ENCODE results near the gene PHF24. TPM values are rescaled to one million over a fixed set of nuclear protein-coding genes. Genes with fewer than 3 reads are reported as not detected.

PHF24 gene
- polyA plus RNA-seq, 1 of the 3 experiments (the other 2 are of a cell fraction), result not detected

DNA sequence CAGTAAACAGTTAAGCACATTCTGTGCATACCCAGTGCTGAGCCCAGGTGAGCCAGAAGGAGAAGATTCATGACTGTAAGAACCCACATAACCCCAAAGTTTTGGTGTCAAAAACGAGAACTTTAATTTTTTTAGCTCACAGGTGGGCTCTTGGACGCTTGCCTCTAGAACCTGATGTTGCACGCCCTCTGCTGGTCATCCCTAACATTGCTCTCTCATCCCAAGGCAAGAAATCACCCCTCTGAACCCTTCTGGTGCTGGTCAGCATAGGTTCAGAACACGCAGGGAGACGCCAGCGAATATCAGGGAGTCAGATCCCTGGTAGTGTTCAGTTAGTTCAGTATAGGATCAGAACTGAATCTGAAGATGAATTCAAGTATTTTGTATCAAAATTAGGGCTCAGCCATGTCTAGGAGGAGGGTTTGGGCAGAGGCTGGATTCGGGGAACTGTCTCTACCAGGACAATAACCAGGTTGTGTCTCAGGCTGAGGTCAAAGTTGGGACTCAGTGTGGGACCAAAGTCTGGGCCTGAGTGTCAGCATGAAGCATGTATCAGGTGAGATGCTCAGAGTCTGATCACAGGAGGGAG lies 27.3 kb downstream of the PHF24 start (continued):
- TF ChIP-seq GABPA (IDR thresholded peaks at IDR 0.05; ENCODE audit: low read depth) (no peak), RFX5 (IDR thresholded peaks at IDR 0.05; ENCODE audit: low read length) (no peak), NRF1 (IDR thresholded peaks at IDR 0.05; ENCODE audit: low read depth, low read length) (no peak), MEF2A (IDR thresholded peaks at IDR 0.05; ENCODE audit: borderline replicate concordance, low read depth) (no peak), JUND (IDR thresholded peaks at IDR 0.05) (no peak), RAD21 (IDR thresholded peaks at IDR 0.05; ENCODE audit: low read length) (peak; percentile 75)

DNA sequence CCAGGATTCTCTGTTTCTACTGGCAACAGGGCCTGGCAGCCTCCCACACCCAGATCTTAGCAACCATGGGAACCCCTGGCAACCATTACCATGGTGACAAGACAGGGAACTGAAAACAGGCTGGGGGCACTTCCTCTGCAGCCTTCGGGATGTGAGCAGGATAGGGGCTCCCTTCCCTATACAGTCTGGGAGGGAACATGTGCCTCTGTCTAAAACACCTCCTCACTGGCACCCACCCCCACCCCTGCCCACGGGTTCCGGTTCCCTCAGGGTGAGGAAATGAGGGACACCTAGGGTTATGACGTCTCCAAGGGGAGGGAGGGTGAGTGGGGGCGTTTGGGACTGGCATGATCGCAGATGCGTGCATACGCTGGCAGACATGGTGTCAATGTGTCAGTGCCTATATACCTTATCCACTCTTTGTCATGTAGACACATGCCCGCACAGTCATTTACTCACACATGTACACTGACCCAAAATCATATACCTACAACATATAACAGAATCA lies 28.5 kb downstream of the PHF24 start:
- peak overlapping the region in 1 of 2 experiments; percentile 82; a peak in 2 of 4 replicates for H3K27ac ChIP-seq (ENCODE audit: low read depth in 2 of 2, low read length in 1 of 2)
- no peak overlapping the region for H3K4me2 ChIP-seq
- no peaks in the 10 kb centered on the region; the same call in 1 of the 2 replicates for H3K27me3 ChIP-seq (ENCODE audit: insufficient read depth)
- no peaks in the 10 kb centered on the region for H3K9me2 ChIP-seq
- no peaks in the 10 kb centered on the region for H3K36me3 ChIP-seq (replicated peaks in 1 of 2; ENCODE audit: control insufficient read depth in 1 of 2, insufficient read depth in 2 of 2, low read length in 1 of 2)
- H4K20me1 ChIP-seq (ENCODE audit: insufficient read depth), result no peaks in the 10 kb centered on the region
- TF ChIP-seq CHD2 (IDR thresholded peaks at IDR 0.05; ENCODE audit: low read length, partially characterized antibody) (no peak), MXI1 (IDR thresholded peaks at IDR 0.05; ENCODE audit: low read depth, low read length) (peak; percentile 90)
- ChIA-PET POLR2A (interaction anchor here (1.1 kb wide), 1 partner anchor 86 kb away, joined by 3 read pairs; the partner anchor contains the start of gene VCP), CTCF (interaction anchor here (1.0 to 8.2 kb wide), 5 partner anchors 9 to 88 kb away, joined by 3 to 155 read pairs (median 25); no protein-coding TSS in a partner anchor)
- peak; percentile 75 for DNase-seq
- H2AFZ ChIP-seq (ENCODE audit: low read depth), result no peak overlapping the region
- no peak overlapping the region for H3K4me3 ChIP-seq (ENCODE audit: low read depth in 2 of 2, low read length in 1 of 2)
- H3K9me3 ChIP-seq, result no peaks in the 10 kb centered on the region
- no peak overlapping the region for H3K9ac ChIP-seq
- H3K4me1 ChIP-seq (ENCODE audit: control insufficient read depth in 1 of 2, insufficient read depth in 2 of 2, low read depth in 1 of 2, low read length in 1 of 2), result peaks cover 4 to 53% of the 10 kb centered on the region in 2 experiments; a peak in 2 of 4 replicates
- no peaks in the 10 kb centered on the region for H3F3A ChIP-seq (replicated peaks; ENCODE audit: insufficient read depth)
- WGBS (ENCODE audit: low lambda C conversion rate), result 36% methylated on average over 9 of the region's 9 CpGs
- H3K79me2 ChIP-seq (ENCODE audit: insufficient read depth), result peaks cover 3% of the 10 kb centered on the region; the same call in 1 of the 2 replicates

GRCh38 chr9:34987160-34987901 lies 29.2 kb downstream of the PHF24 start:
- ChIA-PET POLR2A (interaction anchor here (1.1 kb wide), 1 partner anchor 85 kb away, joined by 3 read pairs; the partner anchor contains the start of gene VCP), CTCF (interaction anchor here (1.0 to 8.2 kb wide), 2 partner anchors 10 to 89 kb away, joined by 3 to 155 read pairs; no protein-coding TSS in a partner anchor)
- no peak for TF ChIP-seq EP300 (IDR thresholded peaks at IDR 0.05; ENCODE audit: borderline replicate concordance in 1 of 2, low read depth in 1 of 2, low read length in 1 of 2)
- no peak for TF ChIP-seq FOXM1 (IDR thresholded peaks at IDR 0.05; ENCODE audit: low read depth)
- Histone ChIP-seq H3F3A (replicated peaks; ENCODE audit: insufficient read depth) (peaks cover 7% of the 10 kb centered on the region), H3K9ac (no peak overlapping the region), H3K36me3 (replicated peaks in 1 of 2; ENCODE audit: control insufficient read depth in 1 of 2, insufficient read depth in 2 of 2, low read length in 1 of 2) (no peaks in the 10 kb centered on the region), H3K4me1 (ENCODE audit: control insufficient read depth in 1 of 2, insufficient read depth in 2 of 2, low read depth in 1 of 2, low read length in 1 of 2) (peaks cover 11 to 57% of the 10 kb centered on the region in 2 experiments; a peak in 3 of 4 replicates), H3K9me3 (no peaks in the 10 kb centered on the region), H3K9me2 (no peaks in the 10 kb centered on the region), H4K20me1 (ENCODE audit: insufficient read depth) (no peaks in the 10 kb centered on the region), H2AFZ (ENCODE audit: low read depth) (no peak overlapping the region), H3K4me3 (ENCODE audit: low read depth in 2 of 2, low read length in 1 of 2) (no peak overlapping the region), H3K79me2 (ENCODE audit: insufficient read depth) (peaks cover 3% of the 10 kb centered on the region; the same call in 1 of the 2 replicates), H3K4me2 (no peak overlapping the region), H3K27me3 (ENCODE audit: insufficient read depth) (no peaks in the 10 kb centered on the region), H3K27ac (ENCODE audit: low read depth in 2 of 2, low read length in 1 of 2) (peak overlapping the region in 1 of 2 experiments; percentile 82; a peak in 2 of 4 replicates)
- 89% methylated on average over 7 of the region's 7 CpGs for WGBS (ENCODE audit: low lambda C conversion rate)
- DNase-seq, result no peak

Data from SK-N-SH (cell line).